Hepatocyte (in vitro differentiated cells): ENCODE data around the gene CASP1. TPM values are rescaled to one million over a fixed set of nuclear protein-coding genes. Genes with fewer than 3 reads are reported as not detected.
"Not testable (repeated sequence)": the region's sequence is repeated elsewhere in the genome, so short reads cannot be mapped to it uniquely, and the experiment has no call there.

ENCODE experiments used
- DNase-seq: peaks from one replicate; pipeline ENCODE4 v3.0.0-alpha.2; 2016; ENCODE audit warnings: low spot score
- H2AFZ ChIP-seq: fragments of 200-600 bp; sonication (generic); 2 replicates; pipeline ENCODE4 v1.6.0; 2016; ENCODE audit warnings: antibody characterized with exemption, mild to moderate bottlenecking
- H3K27ac ChIP-seq: fragments of 200-600 bp; sonication (generic); 2 replicates; pipeline ENCODE4 v1.5.1; 2016; ENCODE audit warnings: mild to moderate bottlenecking
- H3K27me3 ChIP-seq: fragments of 200-600 bp; sonication (generic); 2 replicates; pipeline ENCODE4 v1.6.1; 2016
- H3K36me3 ChIP-seq: fragments of 200-600 bp; sonication (generic); replicated peaks from 2 replicates; pipeline ENCODE4 v1.5.1; 2016; ENCODE audit warnings: low read depth; ENCODE audit not compliant: insufficient read depth
- H3K4me1 ChIP-seq: fragments of 200-600 bp; sonication (generic); 2 replicates; pipeline ENCODE4 v1.5.1; 2016; ENCODE audit warnings: mild to moderate bottlenecking, moderate library complexity; ENCODE audit not compliant: insufficient read depth
- H3K4me2 ChIP-seq: fragments of 200-600 bp; sonication (generic); 2 replicates; pipeline ENCODE4 v1.6.0; 2016
- H3K4me3 ChIP-seq: fragments of 200-600 bp; sonication (generic); 2 replicates; pipeline ENCODE4 v1.5.1; 2016; ENCODE audit warnings: mild to moderate bottlenecking
- H3K79me2 ChIP-seq: fragments of 200-600 bp; sonication (generic); 2 replicates; pipeline ENCODE4 v1.6.0; 2017; ENCODE audit warnings: mild to moderate bottlenecking
- H3K9me2 ChIP-seq: fragments of 200-600 bp; sonication (generic); replicated peaks from 2 replicates; pipeline ENCODE4 v1.6.0; 2017; ENCODE audit warnings: mild to moderate bottlenecking; ENCODE audit not compliant: insufficient read depth
- H3K9me3 ChIP-seq: fragments of 200-600 bp; sonication (generic); 2 replicates; pipeline ENCODE4 v1.5.1; 2016; ENCODE audit warnings: low read depth, mild to moderate bottlenecking
- H4K20me1 ChIP-seq: fragments of 200-600 bp; sonication (generic); 2 replicates; pipeline ENCODE4 v1.6.0; 2016; ENCODE audit warnings: mild to moderate bottlenecking; ENCODE audit not compliant: insufficient read depth, poor library complexity, severe bottlenecking
- CTCF ChIP-seq: fragments of 200-600 bp; sonication (generic); IDR thresholded peaks from 2 replicates; pipeline ENCODE4 v1.5.1; 2016; ENCODE audit warnings: antibody characterized with exemption, mild to moderate bottlenecking; ENCODE audit not compliant: poor library complexity
- EZH2 ChIP-seq: fragments of 200-600 bp; sonication (generic); IDR thresholded peaks from 2 replicates; pipeline ENCODE4 v1.6.1; 2016; ENCODE audit warnings: antibody characterized with exemption, mild to moderate bottlenecking, borderline replicate concordance
- EZH2phosphoT487 ChIP-seq: fragments of 200-600 bp; sonication (generic); IDR thresholded peaks from one replicate; pipeline ENCODE4 v1.6.1; 2018; ENCODE audit warnings: antibody characterized with exemption, mild to moderate bottlenecking, low read depth, moderate library complexity; ENCODE audit not compliant: unreplicated experiment, severe bottlenecking
- WGBS: methylation state at CpG from one replicate; pipeline ENCODE4 v1.1.6; 2016; ENCODE audit warnings: low lambda C conversion rate; ENCODE audit errors: missing lambda C conversion rate; 5-methylcytosine and 5-hydroxymethylcytosine counted together
- polyA plus RNA-seq: library from polyadenylated mRNA; unstranded; fragments of >200 nt; fragmentation: Nextera tagmentation; extraction: Ambion mirVana; gene quantifications from 2 replicates; pipeline ENCODE4 v1.2.1, GENCODE V29; 2016
- total RNA-seq: library from RNA; depleted of rRNA; stranded (reverse); fragments of >200 nt; gene quantifications from 2 replicates; pipeline ENCODE4 v1.2.3, GENCODE V29; 2014

The CASP1 gene
- total and polyA plus RNA-seq, 2 experiments from 2014 or later: 2.9 to 9.7 TPM

DNA sequence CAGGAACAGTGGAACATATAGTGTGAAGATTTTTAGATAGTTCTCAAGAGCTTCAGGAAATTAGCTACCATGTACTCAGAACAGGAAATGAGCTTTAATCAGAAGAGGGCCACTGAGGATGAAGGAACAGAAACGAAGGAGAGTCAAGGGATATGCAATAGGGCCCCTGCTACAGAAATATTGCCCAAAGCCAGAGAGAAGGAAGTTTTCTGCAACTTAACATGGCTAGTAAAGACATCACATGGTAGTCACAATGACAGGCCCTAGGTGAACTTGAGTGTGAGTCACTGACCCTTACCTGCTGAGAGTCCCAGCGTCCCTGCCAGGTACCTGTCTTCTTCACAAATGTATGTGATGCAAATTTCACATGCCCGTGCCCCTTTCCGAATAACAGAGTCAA is 35.4 kb upstream of the CASP1 start:
- no peaks in the 10 kb centered on the region for H3K9me2 ChIP-seq
- no peak for TF ChIP-seq EZH2phosphoT487
- no peak for TF ChIP-seq CTCF
- TF ChIP-seq EZH2: no peak
- no peak for DNase-seq
- H2AFZ ChIP-seq: no peak overlapping the region
- no peak overlapping the region for H3K27ac ChIP-seq
- no peaks in the 10 kb centered on the region for H3K4me1 ChIP-seq
- no peaks in the 10 kb centered on the region for H3K36me3 ChIP-seq
- H3K27me3 ChIP-seq: no peaks in the 10 kb centered on the region
- H3K79me2 ChIP-seq: no peaks in the 10 kb centered on the region
- H3K4me2 ChIP-seq: no peak overlapping the region
- no peaks in the 10 kb centered on the region for H3K9me3 ChIP-seq
- no peak overlapping the region for H3K4me3 ChIP-seq
- H4K20me1 ChIP-seq: no peaks in the 10 kb centered on the region
- 94% methylated on average over 4 of the region's 4 CpGs for WGBS

DNA sequence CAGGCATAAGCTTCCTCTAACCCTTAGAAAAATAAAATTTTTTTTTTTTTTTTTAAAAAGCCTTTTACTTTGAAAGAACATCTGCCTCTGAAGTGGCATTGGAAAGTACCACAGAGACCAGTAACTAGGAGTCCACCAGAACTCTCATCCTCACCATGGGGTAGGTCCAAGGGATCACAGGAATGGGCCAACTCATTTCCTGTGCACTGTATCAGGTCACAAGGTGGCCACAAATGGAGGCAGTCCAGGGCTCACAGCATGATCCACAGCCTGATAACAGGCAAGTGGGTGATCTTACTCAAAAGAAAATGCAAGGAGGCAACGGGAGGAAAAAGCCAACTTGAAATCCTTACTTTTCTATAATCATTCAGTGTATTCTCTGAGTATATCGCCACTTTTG is 34.8 kb upstream of the CASP1 start:
- DNase-seq, H2AFZ ChIP-seq, H3K4me3 ChIP-seq, H3K79me2 ChIP-seq, H3K9me3 ChIP-seq, H3K9me2 ChIP-seq, H3K4me2 ChIP-seq, H4K20me1 ChIP-seq, H3K27ac ChIP-seq, H3K27me3 ChIP-seq, H3K4me1 ChIP-seq, H3K36me3 ChIP-seq: not testable (repeated sequence)
- WGBS: 79% methylated on average over 2 of the region's 2 CpGs

DNA sequence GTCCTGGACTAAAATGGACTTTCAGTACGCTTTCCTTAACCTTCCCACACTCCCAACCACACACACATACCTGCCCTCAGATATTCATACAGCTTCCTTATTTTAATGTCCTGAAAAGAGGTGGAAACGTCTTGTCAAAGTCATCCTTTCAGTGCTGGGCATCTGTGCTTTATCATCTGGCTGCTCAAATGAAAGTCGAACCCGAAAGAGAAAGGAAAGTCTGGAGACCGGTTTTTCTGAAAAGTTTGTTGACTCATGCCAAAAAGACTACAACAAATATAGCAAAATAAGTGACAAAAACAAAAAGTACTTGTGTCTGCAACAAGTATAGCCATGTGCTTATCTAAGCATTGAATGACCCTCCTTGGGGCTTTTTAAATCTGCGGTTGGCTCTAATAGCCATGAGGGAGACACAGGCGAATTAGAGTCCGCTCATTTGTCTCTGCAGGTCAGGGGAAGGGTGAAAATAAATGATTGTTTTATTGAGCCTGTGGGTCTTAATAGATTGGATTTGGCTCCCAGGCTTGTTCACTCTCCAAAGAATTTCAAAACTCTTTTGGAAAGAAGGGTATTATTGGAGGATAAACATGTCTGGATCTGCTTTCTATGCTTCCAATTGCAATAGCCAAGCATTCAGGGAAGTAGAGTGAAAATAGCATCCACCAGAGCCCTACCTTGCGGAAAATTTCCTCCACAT is 28.4 kb upstream of the CASP1 start:
- not testable (repeated sequence) for H3K4me1 ChIP-seq, H3K36me3 ChIP-seq, H3K4me3 ChIP-seq, H3K9me3 ChIP-seq, H3K27me3 ChIP-seq, H3K79me2 ChIP-seq, H4K20me1 ChIP-seq, H3K27ac ChIP-seq, H2AFZ ChIP-seq, H3K9me2 ChIP-seq, DNase-seq
- 61% methylated on average over 9 of the region's 9 CpGs for WGBS
- peak overlapping the region; percentile 43 for H3K4me2 ChIP-seq

GRCh38 chr11:105057432-105057831 is 22.5 kb upstream of the CASP1 start:
- TF ChIP-seq EZH2phosphoT487: no peak
- TF ChIP-seq CTCF: no peak
- no peak for TF ChIP-seq EZH2
- no peak for DNase-seq
- Histone ChIP-seq H3K27me3 (no peaks in the 10 kb centered on the region), H3K9me3 (no peaks in the 10 kb centered on the region), H3K4me2 (no peak overlapping the region), H3K27ac (no peak overlapping the region), H3K36me3 (no peaks in the 10 kb centered on the region), H2AFZ (no peak overlapping the region), H3K4me1 (no peaks in the 10 kb centered on the region), H3K4me3 (no peak overlapping the region), H4K20me1 (no peaks in the 10 kb centered on the region), H3K9me2 (no peaks in the 10 kb centered on the region), H3K79me2 (no peaks in the 10 kb centered on the region)
- 53% methylated on average over 4 of the region's 4 CpGs for WGBS
